Spleen (tissue), 11 donors: ENCODE data around the gene PPP1R12C. TPM values are rescaled to one million over a fixed set of nuclear protein-coding genes. Genes with fewer than 3 reads are reported as not detected.
"Not testable (repeated sequence)": the region's sequence is repeated elsewhere in the genome, so short reads cannot be mapped to it uniquely, and the experiment has no call there.

Experiments
- DNase-seq: peaks from one replicate; pipeline ENCODE4 v3.0.0-alpha.2; 2020
- H3K27ac ChIP-seq, 8 donors: fragments of 200-600 bp; sonication (generic) in 7 of 8; 1 replicate in 4 of 8; 2 replicates in 4 of 8; pipeline versions ENCODE4 v1.5.0 to v1.8.0; 2016 to 2021; ENCODE audit warnings: inconsistent platforms in 4 of 8, mild to moderate bottlenecking in 4 of 8, moderate library complexity in 1 of 8
- H3K27me3 ChIP-seq, 7 donors: fragments of 200-600 bp; sonication (generic) in 6 of 7; replicated peaks in 1 of 7; 1 replicate in 4 of 7; 2 replicates in 3 of 7; pipeline versions ENCODE4 v1.5.0 to v1.8.0; 2016 to 2021; ENCODE audit warnings: inconsistent platforms in 3 of 7, mild to moderate bottlenecking in 1 of 7
- H3K36me3 ChIP-seq, 6 donors: fragments of 200-600 bp; sonication (generic) in 5 of 6; 1 replicate in 4 of 6; 2 replicates in 2 of 6; pipeline versions ENCODE4 v1.5.0 to v1.8.0; 2016 to 2021; ENCODE audit warnings: inconsistent platforms in 2 of 6
- H3K4me1 ChIP-seq, 6 donors: fragments of 200-600 bp; sonication (generic) in 5 of 6; 1 replicate in 3 of 6; 2 replicates in 3 of 6; pipeline versions ENCODE4 v1.5.0 to v1.8.0; 2016 to 2021; ENCODE audit warnings: inconsistent platforms in 3 of 6
- H3K4me3 ChIP-seq, 8 donors: fragments of 200-600 bp; sonication (generic) in 7 of 8; 1 replicate in 4 of 8; 2 replicates in 4 of 8; pipeline versions ENCODE4 v1.5.0 to v1.8.0; 2016 to 2021; ENCODE audit warnings: inconsistent platforms in 4 of 8, mild to moderate bottlenecking in 4 of 8, moderate library complexity in 2 of 8
- H3K9me3 ChIP-seq, 8 donors: fragments of 200-600 bp; sonication (generic) in 7 of 8; 1 replicate in 4 of 8; 2 replicates in 4 of 8; pipeline versions ENCODE4 v1.5.0 to v1.8.0; 2016 to 2021; ENCODE audit warnings: inconsistent platforms in 4 of 8
- CTCF ChIP-seq, 11 experiments: fragments of 200-600 bp in 7 of 11; fragments of 450-650 bp in 4 of 11; sonication (generic) in 4 of 11; IDR thresholded peaks in 8 of 11; conservative IDR thresholded peaks in 3 of 11; 1 replicate in 7 of 11; 2 replicates in 4 of 11; pipeline versions ENCODE4 v1.4.0 to v1.8.0; 2016 to 2021; ENCODE audit warnings: antibody characterized with exemption in 11 of 11, inconsistent platforms in 4 of 11, mild to moderate bottlenecking in 1 of 11
- POLR2A ChIP-seq, 3 donors: fragments of 450-650 bp; IDR thresholded peaks; one replicate each; pipeline ENCODE4 v1.5.1; 2017; ENCODE audit warnings: antibody characterized with exemption in 3 of 3, mild to moderate bottlenecking in 1 of 3
- POLR2AphosphoS5 ChIP-seq, 3 donors: sonication (generic); formaldehyde crosslinking; IDR thresholded peaks; one replicate each; pipeline ENCODE4 v1.5.1; 2017; ENCODE audit warnings: antibody characterized with exemption in 3 of 3
- WGBS, 5 donors: extraction: QIAGEN DNeasy Blood & Tissue Kit in 3 of 5; methylation state at CpG; one replicate each; pipeline versions ENCODE4 v1.1.5 to v1.1.7; 2013 to 2018; 5-methylcytosine and 5-hydroxymethylcytosine counted together
- intact Hi-C: fragments of 100-400 bp; cut with DNase I; formaldehyde crosslinking; loops from one replicate; pipeline ENCODE4 v1.15.0; 2023; ENCODE audit warnings: low total_unique reads
- polyA plus RNA-seq, 3 donors: library from polyadenylated mRNA; stranded (reverse); fragments of 200-250 nt; gene quantifications; one replicate each; pipeline ENCODE4 v1.2.1, GENCODE V29; 2013
- total RNA-seq, 7 donors: library from RNA; depleted of rRNA in 3 of 7; stranded (reverse); fragments of >200 nt in 3 of 7; fragmentation: NEBNext Ultra II Directional in 4 of 7; extraction: Animal tissue kit (Norgen Biotek cat#: 25700) in 4 of 7; gene quantifications; one replicate each; pipeline versions ENCODE4 v1.1.0 to v1.2.1, GENCODE V29; 2016 to 2021
- donor health status: healthy with polysubstance abuse.
- donor health status: DM: no; HTN: no; CAD: no; lungs with moderate emphysema.
- donor health status: DM: no; HTN: no; CAD: no.
- donor health status: Bipolar disorder and iron deficiency.
- donor health status: healthy.
- donor health status: DM: no; HTN: no; CAD: no.
- donor health status: DM: yes; HTN: yes; CAD: no.

PPP1R12C gene
- total and polyA plus RNA-seq, 10 donors: 88.2 to 292 (median 151) TPM

- DNase-seq: no peak
- Histone ChIP-seq H3K27me3 (peaks cover 0 to 28% (median 0%) of the 10 kb centered on the region in 7 donors), H3K4me1 (peaks cover 8 to 30% (median 15%) of the 10 kb centered on the region in 6 donors), H3K27ac (peak overlapping the region in 5 of 8 donors; percentile 48 to 86 (median 84)), H3K9me3 (no peaks in the 10 kb centered on the region), H3K36me3 (peaks cover 0 to 10% (median 8%) of the 10 kb centered on the region in 6 donors), H3K4me3 (peak overlapping the region in 4 of 8 donors; percentile 73 to 95 (median 81))
- TF ChIP-seq POLR2AphosphoS5 (IDR thresholded peaks at IDR 0.05): no peak
- TF ChIP-seq POLR2A (IDR thresholded peaks at IDR 0.05): no peak
- no peak for TF ChIP-seq CTCF (IDR thresholded peaks at IDR 0.05 in 8 of 11, conservative IDR thresholded peaks at IDR 0.05 in 3 of 11)
- 72 to 90% (median 81%) methylated on average over 3 of the region's 3 CpGs for WGBS, 5 donors
- intact Hi-C loops: no loop called here
Observed at GRCh38 chr19:55063492-55063843, 54.0 kb downstream of the PPP1R12C start.

- H3K27ac ChIP-seq: peak within 1 kb of the TSS; percentile 48 to 86 (median 74)
- TF ChIP-seq POLR2A (IDR thresholded peaks at IDR 0.05) (no peak), CTCF (IDR thresholded peaks at IDR 0.05 in 8 of 11, conservative IDR thresholded peaks at IDR 0.05 in 3 of 11) (no peak), POLR2AphosphoS5 (IDR thresholded peaks at IDR 0.05) (peak; percentile 76 to 88 (median 85))
- peaks cover 0 to 16% (median 13%) of the 10 kb centered on the region in 6 donors for H3K36me3 ChIP-seq
- DNase-seq: peak; percentile 97
- peaks cover 8 to 30% (median 15%) of the 10 kb centered on the region in 6 donors for H3K4me1 ChIP-seq
- peaks cover 0 to 23% (median 0%) of the 10 kb centered on the region in 7 donors for H3K27me3 ChIP-seq
- H3K9me3 ChIP-seq: no peaks in the 10 kb centered on the region
- intact Hi-C loops: no loop called here
- 1 to 3% (median 1%) methylated on average over 27 to 70 of the region's 70 CpGs for WGBS, 5 donors
- peak within 1 kb of the TSS; percentile 58 to 95 (median 80) for H3K4me3 ChIP-seq
Observed at GRCh38 chr19:55062735-55063491, 54.5 kb downstream of the PPP1R12C start, which contains the start of gene RDH13. TSS of gene RDH13 (minus strand) at chr19:55063148. CDS start at chr19:55063032, 116 bp downstream.

- H3K27me3 ChIP-seq, H3K27ac ChIP-seq, H3K4me3 ChIP-seq, DNase-seq, H3K9me3 ChIP-seq, intact Hi-C loops: not testable (repeated sequence)
- H3K36me3 ChIP-seq: peaks cover 4 to 42% (median 39%) of the 10 kb centered on the region in 6 donors
- 81 to 95% (median 88%) methylated on average over 9 of the region's 9 CpGs for WGBS, 5 donors
- peaks cover 8 to 30% (median 15%) of the 10 kb centered on the region in 6 donors for H3K4me1 ChIP-seq
Observed at GRCh38 chr19:55060287-55060686, 57.1 kb downstream of the PPP1R12C start.

- intact Hi-C loops: no loop called here
- H3K36me3 ChIP-seq: peaks cover 4 to 55% (median 51%) of the 10 kb centered on the region in 6 donors
- DNase-seq: no peak
- no peak overlapping the region for H3K27ac ChIP-seq
- H3K27me3 ChIP-seq: no peaks in the 10 kb centered on the region
- TF ChIP-seq CTCF (IDR thresholded peaks at IDR 0.05 in 8 of 11, conservative IDR thresholded peaks at IDR 0.05 in 3 of 11): no peak
- no peak for TF ChIP-seq POLR2AphosphoS5 (IDR thresholded peaks at IDR 0.05)
- no peak for TF ChIP-seq POLR2A (IDR thresholded peaks at IDR 0.05)
- peaks cover 8 to 30% (median 15%) of the 10 kb centered on the region in 6 donors for H3K4me1 ChIP-seq
- WGBS, 5 donors: 92 to 97% (median 94%) methylated on average over 22 to 23 of the region's 23 CpGs
- H3K9me3 ChIP-seq: peaks cover 0 to 5% (median 0%) of the 10 kb centered on the region in 8 donors
- H3K4me3 ChIP-seq: no peak overlapping the region
Observed at GRCh38 chr19:55058781-55059610, 58.4 kb downstream of the PPP1R12C start.
